Activated naive CD4-positive, alpha-beta T cell treated with anti-CD3 and anti-CD28 coated beads, Interleukin-2, amount 10 ng/mL, durations not matched to agents 7 days and 5 days (primary cell): ENCODE measurements around the gene LBHD2.

ENCODE experiments used
- CTCF ChIA-PET: fragments of 350-600 bp; sonication (Branson Sonifier 250); formaldehyde crosslinking; loops from one replicate; lab custom pipeline; 2021; ENCODE audit warnings: antibody characterized with exemption; lab: Charles Lee
- DNase-seq: peaks from one replicate; pipeline ENCODE4 v3.0.0-alpha.2; 2020
- H3K27ac Mint-ChIP-seq: one replicate; pipeline ENCODE4 v1.8.0; 2021; ENCODE audit warnings: mild to moderate bottlenecking, moderate library complexity, mixed read lengths
- H3K27me3 Mint-ChIP-seq: one replicate; pipeline ENCODE4 v1.8.0; 2021; ENCODE audit warnings: mild to moderate bottlenecking, mixed read lengths
- H3K36me3 Mint-ChIP-seq: one replicate; pipeline ENCODE4 v1.8.0; 2021; ENCODE audit warnings: mixed read lengths
- H3K4me1 Mint-ChIP-seq: one replicate; pipeline ENCODE4 v1.8.0; 2021; ENCODE audit warnings: mixed read lengths
- H3K4me3 Mint-ChIP-seq: one replicate; pipeline ENCODE4 v1.8.0; 2021; ENCODE audit warnings: mild to moderate bottlenecking, moderate library complexity, mixed read lengths
- H3K9me3 Mint-ChIP-seq: one replicate; pipeline ENCODE4 v1.8.0; 2021; ENCODE audit warnings: mixed read lengths

LBHD2 gene

GRCh38 chr14:103137689-103138300, 53.8 kb downstream of the LBHD2 start:
- Mint-ChIP-seq H3K36me3 (no peaks in the 10 kb centered on the region), H3K4me3 (no peak overlapping the region), H3K27me3 (peaks cover 30% of the 10 kb centered on the region), H3K27ac (no peak overlapping the region), H3K4me1 (peaks cover 2% of the 10 kb centered on the region), H3K9me3 (no peaks in the 10 kb centered on the region)
- CTCF ChIA-PET = interaction anchor here (1.0 kb wide), 1 partner anchor 32 kb away, joined by 4 read pairs; no protein-coding TSS in a partner anchor
- no peak for DNase-seq

DNA sequence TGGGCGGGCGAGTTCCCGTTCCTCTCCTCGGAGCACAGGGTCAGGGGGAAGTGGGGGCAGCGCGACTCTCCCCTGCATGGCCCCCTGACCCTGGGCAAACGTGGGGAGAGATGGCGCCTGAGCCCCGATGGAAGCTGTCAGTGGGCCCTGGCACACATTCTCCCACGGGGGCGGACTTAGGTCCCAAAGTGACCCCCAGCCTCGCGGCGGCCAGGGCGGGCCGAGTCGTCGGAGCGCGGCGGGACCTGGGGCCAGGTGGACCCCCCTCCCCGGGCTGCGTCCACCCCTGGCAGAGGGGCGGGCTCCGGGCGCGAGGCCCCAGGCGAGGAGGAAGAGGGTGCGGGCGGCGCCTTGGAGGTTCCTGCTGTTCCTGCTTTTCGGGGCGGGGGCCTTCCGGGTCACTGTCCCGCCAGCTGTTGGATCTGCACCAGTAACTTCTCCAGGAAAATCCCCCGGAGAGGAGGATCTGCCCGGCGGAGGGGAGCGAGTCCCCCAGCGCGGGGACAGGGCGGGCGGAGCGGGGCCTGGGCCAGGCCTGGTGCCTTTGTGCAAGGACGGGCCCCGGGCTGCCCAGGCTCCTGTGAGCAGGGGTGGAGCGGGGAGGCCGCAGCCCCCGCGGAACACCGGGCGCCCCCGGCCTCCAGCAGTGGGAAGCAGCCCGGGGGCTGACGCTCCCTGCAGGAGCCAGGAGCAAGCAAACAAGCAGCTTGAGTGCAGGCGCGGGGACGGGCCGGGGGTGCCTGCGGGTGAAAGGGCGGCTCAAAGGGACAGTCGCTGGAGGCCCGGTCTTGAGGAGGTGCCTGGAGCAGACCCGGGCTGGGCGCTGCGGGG, 54.5 kb downstream of the LBHD2 start:
- Mint-ChIP-seq H3K36me3 (no peaks in the 10 kb centered on the region), H3K27ac (no peak overlapping the region), H3K9me3 (no peaks in the 10 kb centered on the region), H3K4me3 (no peak overlapping the region), H3K4me1 (peaks cover 2% of the 10 kb centered on the region), H3K27me3 (peaks cover 37% of the 10 kb centered on the region)
- CTCF ChIA-PET = no interaction called here
- no peak for DNase-seq

- Mint-ChIP-seq H3K27me3 (peaks cover 38% of the 10 kb centered on the region), H3K4me1 (peaks cover 2% of the 10 kb centered on the region), H3K4me3 (no peak overlapping the region), H3K9me3 (no peaks in the 10 kb centered on the region), H3K27ac (no peak overlapping the region), H3K36me3 (no peaks in the 10 kb centered on the region)
- CTCF ChIA-PET = interaction anchor here (0.7 to 1.8 kb wide), 2 partner anchors 34 to 65 kb away, joined by 4 read pairs; no protein-coding TSS in a partner anchor
- no peak for DNase-seq
These were observed 55.4 kb downstream of the LBHD2 start for GRCh38 chr14:103139132-103140025.
